Prostate gland (tissue), 2 donors: Measurements from ENCODE around the gene NBAS.

Experiments used
- CTCF ChIP-seq, 4 experiments: fragments of 200-600 bp in 2 of 4; fragments of 450-650 bp in 2 of 4; sonication (generic) in 2 of 4; IDR thresholded peaks; 1 replicate in 3 of 4; 2 replicates in 1 of 4; pipeline ENCODE4 v1.5.1; 2016 to 2019; ENCODE audit warnings: antibody characterized with exemption in 4 of 4, mild to moderate bottlenecking in 2 of 4, moderate library complexity in 2 of 4
- POLR2A ChIP-seq: fragments of 450-650 bp; IDR thresholded peaks from one replicate; pipeline ENCODE4 v1.6.1; 2016; ENCODE audit warnings: antibody characterized with exemption, mild to moderate bottlenecking

- TF ChIP-seq POLR2A (no peak), CTCF (IDR thresholded peaks at IDR 0.05) (no peak)
These were observed 360.1 kb downstream of the NBAS start for GRCh38 chr2:15201009-15201408.
